GM23338 (cell line): ENCODE results near the gene NTRK3. TPM values are rescaled to one million over a fixed set of nuclear protein-coding genes. Genes with fewer than 3 reads are reported as not detected.

Source experiments
- ATAC-seq: fragments of 200-7000 bp; cut with Tn5 transposase; 3 replicates; pipeline ENCODE4 v1.9.1; 2020
- DNase-seq: peaks from one replicate; pipeline ENCODE4 v3.0.0-alpha.2; 2015; ENCODE audit warnings: low spot score
- H2AFZ ChIP-seq: fragments of 200-600 bp; sonication (generic); 2 replicates; pipeline ENCODE4 v1.8.0; 2016; ENCODE audit warnings: antibody characterized with exemption, mild to moderate bottlenecking, moderate library complexity
- H3F3A ChIP-seq: fragments of 200-600 bp; sonication (generic); replicated peaks from 2 replicates; pipeline ENCODE4 v1.8.0; 2017; ENCODE audit warnings: antibody characterized with exemption, mixed run types, low read depth
- H3K27ac ChIP-seq: fragments of 200-600 bp; sonication (generic); 2 replicates; pipeline ENCODE4 v1.6.1; 2016; ENCODE audit warnings: low read depth
- H3K27me3 ChIP-seq: fragments of 200-600 bp; sonication (generic); 2 replicates; pipeline ENCODE4 v1.8.0; 2016; ENCODE audit warnings: mild to moderate bottlenecking, mixed run types, moderate library complexity; ENCODE audit not compliant: insufficient read depth
- H3K36me3 ChIP-seq: fragments of 200-600 bp; sonication (generic); 2 replicates; pipeline ENCODE4 v1.8.0; 2016; ENCODE audit warnings: mild to moderate bottlenecking; ENCODE audit not compliant: insufficient read depth
- H3K4me1 ChIP-seq: fragments of 200-600 bp; sonication (generic); 2 replicates; pipeline ENCODE4 v1.8.0; 2016; ENCODE audit warnings: mild to moderate bottlenecking, moderate library complexity; ENCODE audit not compliant: insufficient read depth
- H3K4me2 ChIP-seq: fragments of 200-600 bp; sonication (generic); 2 replicates; pipeline ENCODE4 v1.7.1; 2017; ENCODE audit warnings: mixed run types
- H3K4me3 ChIP-seq: fragments of 200-600 bp; sonication (generic); 2 replicates; pipeline ENCODE4 v1.6.1; 2016; ENCODE audit warnings: mixed run types
- H3K79me2 ChIP-seq: fragments of 200-600 bp; sonication (generic); replicated peaks from 2 replicates; pipeline ENCODE4 v1.8.0; 2017; ENCODE audit warnings: mild to moderate bottlenecking; ENCODE audit not compliant: insufficient read depth
- H3K9me2 ChIP-seq: fragments of 200-600 bp; sonication (generic); 2 replicates; pipeline ENCODE4 v1.8.0; 2017; ENCODE audit not compliant: insufficient read depth
- H4K20me1 ChIP-seq: fragments of 200-600 bp; sonication (generic); replicated peaks from 2 replicates; pipeline ENCODE4 v1.8.0; 2017; ENCODE audit warnings: mild to moderate bottlenecking; ENCODE audit not compliant: insufficient read depth
- H3K27ac Mint-ChIP-seq: 2 replicates; pipeline ENCODE4 v1.8.0; 2020; ENCODE audit warnings: inconsistent platforms, mild to moderate bottlenecking, moderate library complexity, mixed read lengths
- H3K27me3 Mint-ChIP-seq: 3 replicates; pipeline ENCODE4 v1.8.0; 2022; ENCODE audit warnings: low read depth, mild to moderate bottlenecking, moderate library complexity, mixed read lengths, inconsistent platforms; ENCODE audit not compliant: insufficient read depth, poor library complexity
- H3K36me3 Mint-ChIP-seq: 3 replicates; pipeline ENCODE4 v1.8.0; 2021; ENCODE audit warnings: low read depth, mild to moderate bottlenecking, inconsistent platforms, moderate library complexity, mixed read lengths
- H3K4me1 Mint-ChIP-seq: 3 replicates; pipeline ENCODE4 v1.8.0; 2020; ENCODE audit warnings: mild to moderate bottlenecking, inconsistent platforms, mixed read lengths
- H3K4me3 Mint-ChIP-seq: 3 replicates; pipeline ENCODE4 v1.8.0; 2021; ENCODE audit warnings: moderate library complexity, mild to moderate bottlenecking, inconsistent platforms, mixed read lengths
- H3K9me3 Mint-ChIP-seq: 3 replicates; pipeline ENCODE4 v1.8.0; 2020; ENCODE audit warnings: moderate library complexity, mild to moderate bottlenecking, inconsistent platforms, mixed read lengths
- CREB1 ChIP-seq: fragments of 250-450 bp; sonication (Bioruptor Pico); IDR thresholded peaks from 2 replicates; pipeline ENCODE4 v1.5.0; 2020; ENCODE audit warnings: low read depth, mild to moderate bottlenecking, moderate library complexity
- CTCF ChIP-seq, 2 experiments: fragments of 200-600 bp in 1 of 2; sonication (generic) in 1 of 2; conservative IDR thresholded peaks; 2 replicates each; pipeline versions ENCODE4 v1.5.1 to v1.6.1; 2016 to 2017; ENCODE audit warnings: antibody characterized with exemption in 2 of 2, low read depth in 2 of 2, mild to moderate bottlenecking in 2 of 2, moderate library complexity in 1 of 2
- EZH2 ChIP-seq: fragments of 200-600 bp; sonication (generic); IDR thresholded peaks from one replicate; pipeline ENCODE4 v1.8.0; 2017; ENCODE audit warnings: antibody characterized with exemption, mild to moderate bottlenecking, low read depth; ENCODE audit not compliant: unreplicated experiment
- EZH2phosphoT487 ChIP-seq: fragments of 200-600 bp; sonication (generic); IDR thresholded peaks from one replicate; pipeline ENCODE4 v1.8.1; 2018; ENCODE audit warnings: antibody characterized with exemption; ENCODE audit not compliant: unreplicated experiment
- JUNB ChIP-seq: IDR thresholded peaks from one replicate; pipeline ENCODE4 v1.6.1; 2016; ENCODE audit warnings: antibody characterized with exemption; ENCODE audit not compliant: unreplicated experiment
- NANOG ChIP-seq: IDR thresholded peaks from 2 replicates; pipeline ENCODE4 v1.6.1; 2016; ENCODE audit warnings: antibody characterized with exemption, borderline replicate concordance
- POLR2AphosphoS5 ChIP-seq: IDR thresholded peaks from 2 replicates; pipeline ENCODE4 v1.6.1; 2016; ENCODE audit warnings: antibody characterized with exemption, low read depth
- STAT1 ChIP-seq: IDR thresholded peaks from one replicate; pipeline ENCODE4 v1.6.1; 2016; ENCODE audit warnings: antibody characterized with exemption; ENCODE audit not compliant: unreplicated experiment
- ZNF114 ChIP-seq: fragments of 250-450 bp; sonication (Bioruptor Pico); IDR thresholded peaks from 2 replicates; pipeline ENCODE4 v1.5.0; 2020; ENCODE audit warnings: mild to moderate bottlenecking, moderate library complexity
- ZNF331 ChIP-seq: fragments of 250-450 bp; sonication (Bioruptor Pico); IDR thresholded peaks from 2 replicates; pipeline ENCODE4 v1.5.0; 2020; ENCODE audit warnings: low read depth, mild to moderate bottlenecking, moderate library complexity
- ZNF462 ChIP-seq: fragments of 250-450 bp; sonication (Bioruptor Pico); IDR thresholded peaks from 2 replicates; pipeline ENCODE4 v1.5.0; 2020; ENCODE audit warnings: mild to moderate bottlenecking, moderate library complexity
- polyA plus RNA-seq: library from polyadenylated mRNA; unstranded; fragments of >200 nt; fragmentation: Nextera tagmentation; extraction: Ambion mirVana; gene quantifications from 2 replicates; pipeline ENCODE4 v1.2.1, GENCODE V29; 2016
- total RNA-seq: library from RNA; depleted of rRNA; stranded (reverse); fragments of >200 nt; shearing (Covaris generic); gene quantifications from 2 replicates; pipeline ENCODE4 v1.2.3, GENCODE V29; 2014
- TF ChIP-seq, protein P1 (sequence below): IDR thresholded peaks from one replicate; pipeline ENCODE4 v1.6.1; 2018; ENCODE audit warnings: antibody characterized with exemption; ENCODE audit not compliant: unreplicated experiment

NTRK3 gene
- total and polyA plus RNA-seq, 2 experiments from 2014 or later: 3.1 to 5.3 TPM

DNA sequence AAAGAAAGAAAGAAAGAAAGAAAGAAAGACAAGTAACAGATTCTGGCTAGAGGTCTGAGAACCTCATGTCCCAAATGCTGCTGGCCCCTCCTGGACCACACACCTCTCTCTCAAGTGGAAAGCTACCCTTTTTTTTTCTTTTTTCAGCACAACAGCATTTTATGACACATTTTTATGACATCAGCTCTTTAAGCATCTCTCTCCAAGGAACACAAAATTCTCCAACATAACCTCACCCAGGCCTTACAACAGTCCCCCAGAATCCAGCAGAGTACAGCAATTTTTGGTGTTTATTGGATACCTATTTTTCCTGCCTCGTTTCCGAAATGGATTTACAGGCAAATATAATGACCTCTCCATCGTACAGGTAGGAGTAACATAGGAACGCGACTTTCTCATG lies 11.2 kb upstream of the NTRK3 start:
- H2AFZ ChIP-seq: no peak overlapping the region; the same call in 1 of the 2 replicates
- H3K36me3 Mint-ChIP-seq: no peaks in the 10 kb centered on the region
- no peaks in the 10 kb centered on the region; the same call in 2 of the 3 replicates for H3K9me3 Mint-ChIP-seq
- no peaks in the 10 kb centered on the region for H3K79me2 ChIP-seq
- H3K9me2 ChIP-seq: no peaks in the 10 kb centered on the region
- H3K27ac ChIP-seq: no peak overlapping the region
- H3K4me1 ChIP-seq: no peaks in the 10 kb centered on the region
- H4K20me1 ChIP-seq: no peaks in the 10 kb centered on the region
- H3K4me1 Mint-ChIP-seq: no peaks in the 10 kb centered on the region
- H3K4me3 ChIP-seq: no peak overlapping the region
- H3K36me3 ChIP-seq: no peaks in the 10 kb centered on the region
- H3K27me3 Mint-ChIP-seq: peaks cover 11% of the 10 kb centered on the region
- H3F3A ChIP-seq: no peaks in the 10 kb centered on the region
- no peak overlapping the region for H3K27ac Mint-ChIP-seq
- no peak overlapping the region for H3K4me2 ChIP-seq
- DNase-seq: no peak
- no peak for ATAC-seq
- H3K27me3 ChIP-seq: no peaks in the 10 kb centered on the region
- TF ChIP-seq NANOG (no peak), EZH2phosphoT487 (no peak), STAT1 (no peak), CTCF (conservative IDR thresholded peaks at IDR 0.05; ENCODE audit: low read depth in 2 of 2) (no peak), ZNF462 (CRISPR knock-in tag) (no peak), EZH2 (no peak), POLR2AphosphoS5 (no peak), ZNF331 (no peak), ZNF114 (CRISPR knock-in tag) (no peak), CREB1 (CRISPR knock-in tag) (no peak), JUNB (no peak)
- TF ChIP-seq, protein P1, sequence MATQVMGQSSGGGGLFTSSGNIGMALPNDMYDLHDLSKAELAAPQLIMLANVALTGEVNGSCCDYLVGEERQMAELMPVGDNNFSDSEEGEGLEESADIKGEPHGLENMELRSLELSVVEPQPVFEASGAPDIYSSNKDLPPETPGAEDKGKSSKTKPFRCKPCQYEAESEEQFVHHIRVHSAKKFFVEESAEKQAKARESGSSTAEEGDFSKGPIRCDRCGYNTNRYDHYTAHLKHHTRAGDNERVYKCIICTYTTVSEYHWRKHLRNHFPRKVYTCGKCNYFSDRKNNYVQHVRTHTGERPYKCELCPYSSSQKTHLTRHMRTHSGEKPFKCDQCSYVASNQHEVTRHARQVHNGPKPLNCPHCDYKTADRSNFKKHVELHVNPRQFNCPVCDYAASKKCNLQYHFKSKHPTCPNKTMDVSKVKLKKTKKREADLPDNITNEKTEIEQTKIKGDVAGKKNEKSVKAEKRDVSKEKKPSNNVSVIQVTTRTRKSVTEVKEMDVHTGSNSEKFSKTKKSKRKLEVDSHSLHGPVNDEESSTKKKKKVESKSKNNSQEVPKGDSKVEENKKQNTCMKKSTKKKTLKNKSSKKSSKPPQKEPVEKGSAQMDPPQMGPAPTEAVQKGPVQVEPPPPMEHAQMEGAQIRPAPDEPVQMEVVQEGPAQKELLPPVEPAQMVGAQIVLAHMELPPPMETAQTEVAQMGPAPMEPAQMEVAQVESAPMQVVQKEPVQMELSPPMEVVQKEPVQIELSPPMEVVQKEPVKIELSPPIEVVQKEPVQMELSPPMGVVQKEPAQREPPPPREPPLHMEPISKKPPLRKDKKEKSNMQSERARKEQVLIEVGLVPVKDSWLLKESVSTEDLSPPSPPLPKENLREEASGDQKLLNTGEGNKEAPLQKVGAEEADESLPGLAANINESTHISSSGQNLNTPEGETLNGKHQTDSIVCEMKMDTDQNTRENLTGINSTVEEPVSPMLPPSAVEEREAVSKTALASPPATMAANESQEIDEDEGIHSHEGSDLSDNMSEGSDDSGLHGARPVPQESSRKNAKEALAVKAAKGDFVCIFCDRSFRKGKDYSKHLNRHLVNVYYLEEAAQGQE: no peak
- H3K4me3 Mint-ChIP-seq: no peak overlapping the region
